ENCODE measurements around the gene PTP4A1.

The PTP4A1 gene

DNA sequence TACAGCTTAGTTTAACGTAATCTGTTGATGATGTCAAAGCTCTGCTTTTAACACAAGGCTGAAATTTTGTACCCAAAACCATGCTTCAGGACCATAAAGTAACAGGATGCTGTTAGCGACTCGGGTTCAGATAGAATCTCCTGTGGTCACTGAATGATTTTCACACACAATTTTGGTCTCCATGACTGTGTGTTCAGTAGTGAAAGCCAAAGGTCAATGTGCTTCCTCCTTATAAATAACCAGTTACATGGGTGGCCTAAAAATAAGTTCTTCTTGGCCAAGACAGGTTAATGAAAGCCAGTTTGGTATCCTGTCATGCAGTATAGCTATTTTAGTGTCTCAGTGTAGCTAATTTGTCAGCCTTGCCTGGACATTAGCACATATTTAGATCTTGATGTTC, 19.1 kb upstream of the PTP4A1 start:
- DNase-seq (ENCODE audit: low read depth): no peak
- in situ Hi-C loops (cut with HindIII; ENCODE audit: low sequenced_read_pairs): no loop called here

GRCh38 chr6:63553900-63554299, 18.4 kb upstream of the PTP4A1 start:
- TF ChIP-seq CTCF (IDR thresholded peaks at IDR 0.05; ENCODE audit: low read depth, low read length, missing control alignments): no peak
- in situ Hi-C loops (cut with HindIII; ENCODE audit: low sequenced_read_pairs): no loop called here
- H3K4me3 ChIP-seq (ENCODE audit: low read depth, low read length): no peak overlapping the region
- no peak for DNase-seq (ENCODE audit: low read depth)

More for the DNA sequence above, 19.1 kb upstream of the PTP4A1 start:
- no peak overlapping the region for H3K4me3 ChIP-seq (ENCODE audit: low read depth, low read length)
- TF ChIP-seq CTCF (IDR thresholded peaks at IDR 0.05; ENCODE audit: low read depth, low read length, missing control alignments): no peak

DNA sequence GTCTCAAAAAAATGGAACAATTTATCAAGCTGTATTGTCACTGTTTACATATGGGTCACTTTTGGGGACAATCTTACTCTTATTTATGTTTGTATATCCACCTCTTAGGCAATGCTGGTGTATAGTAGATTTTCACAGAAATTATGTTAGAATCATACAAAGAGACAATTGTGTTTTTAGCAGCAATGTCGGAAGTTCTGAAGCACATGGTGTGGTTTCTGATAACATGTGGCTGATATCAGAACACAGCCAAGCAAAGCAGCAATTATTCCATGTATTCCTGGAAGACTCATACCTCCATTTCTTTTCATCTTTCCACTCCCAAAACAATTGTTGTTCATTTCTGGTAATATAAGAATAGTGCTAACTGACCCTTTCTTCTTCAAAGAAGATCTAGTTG, 17.5 kb upstream of the PTP4A1 start:
- in situ Hi-C loops (cut with HindIII; ENCODE audit: low sequenced_read_pairs): no loop called here
- TF ChIP-seq CTCF (IDR thresholded peaks at IDR 0.05; ENCODE audit: low read depth, low read length, missing control alignments): no peak
- H3K4me3 ChIP-seq (ENCODE audit: low read depth, low read length): no peak overlapping the region
- DNase-seq (ENCODE audit: low read depth): no peak

DNA sequence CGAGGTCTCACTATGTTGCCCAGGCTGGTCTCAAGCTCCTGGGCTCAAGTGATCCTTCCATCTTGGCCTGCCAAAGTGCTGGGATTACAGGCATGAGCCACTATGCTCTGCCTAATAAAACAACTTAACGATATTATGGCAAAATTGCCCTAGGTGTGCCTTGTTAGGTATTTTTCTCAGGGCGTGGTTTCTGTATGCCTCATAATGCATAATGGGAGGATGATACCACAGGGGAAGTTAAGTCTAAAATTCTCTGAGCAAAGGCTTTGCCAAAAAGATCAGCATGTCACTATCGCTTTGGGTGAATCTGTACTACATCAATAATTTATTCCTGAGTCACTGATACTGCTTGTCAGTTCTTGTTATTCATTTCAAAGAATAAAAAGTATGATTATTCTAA, 15.9 kb upstream of the PTP4A1 start:
- no peak overlapping the region for H3K4me3 ChIP-seq (ENCODE audit: low read depth, low read length)
- DNase-seq (ENCODE audit: low read depth): no peak
- no peak for TF ChIP-seq CTCF (IDR thresholded peaks at IDR 0.05; ENCODE audit: low read depth, low read length, missing control alignments)
- in situ Hi-C loops (cut with HindIII; ENCODE audit: low sequenced_read_pairs): no loop called here

DNA sequence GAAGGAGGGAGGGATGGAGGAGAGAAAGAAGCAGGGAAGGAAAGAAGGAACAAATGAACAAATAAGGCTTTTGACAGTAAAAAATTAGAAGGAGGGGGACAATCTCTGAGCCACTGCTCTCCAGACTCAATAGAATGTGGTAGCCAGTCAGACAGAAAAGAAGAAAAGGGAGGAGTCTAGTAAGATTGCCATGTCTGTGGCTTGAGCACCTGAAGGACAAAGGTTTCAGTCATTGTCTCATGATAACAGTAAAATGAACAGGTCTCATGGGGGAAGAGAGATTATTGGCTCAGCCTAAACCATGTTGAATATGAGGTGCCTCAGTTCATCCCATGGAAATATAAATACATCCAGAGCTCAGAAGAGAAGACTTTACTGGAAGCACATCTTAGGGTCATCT, 14.0 kb upstream of the PTP4A1 start:
- DNase-seq (ENCODE audit: low read depth): no peak
- in situ Hi-C loops (cut with HindIII; ENCODE audit: low sequenced_read_pairs): no loop called here
- TF ChIP-seq CTCF (IDR thresholded peaks at IDR 0.05; ENCODE audit: low read depth, low read length, missing control alignments): no peak
- H3K4me3 ChIP-seq (ENCODE audit: low read depth, low read length): no peak overlapping the region

- TF ChIP-seq CTCF (IDR thresholded peaks at IDR 0.05; ENCODE audit: low read depth, low read length, missing control alignments): no peak
- no peak overlapping the region for H3K4me3 ChIP-seq (ENCODE audit: low read depth, low read length)
- DNase-seq (ENCODE audit: low read depth): no peak
- in situ Hi-C loops (cut with HindIII; ENCODE audit: low sequenced_read_pairs): no loop called here
These were observed 11.4 kb upstream of the PTP4A1 start for GRCh38 chr6:63560801-63561287.

DNA sequence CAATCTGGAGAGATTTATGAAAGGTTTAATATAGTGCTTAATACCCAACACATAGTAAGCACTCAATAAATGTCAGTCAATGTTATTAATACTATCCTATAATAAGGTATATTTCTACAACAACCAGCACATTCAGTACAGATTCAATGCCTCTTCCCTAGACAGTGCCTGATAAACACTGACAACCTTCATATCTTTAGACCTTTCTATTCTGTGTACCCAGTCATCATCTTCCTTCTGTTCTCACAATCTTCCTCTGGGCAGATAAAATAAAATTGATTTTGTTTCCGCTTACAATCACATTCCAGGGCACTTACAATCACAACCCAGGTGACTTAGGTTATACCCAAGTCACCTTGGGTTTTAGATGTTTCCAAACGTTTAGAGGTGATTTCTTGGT, 11.0 kb upstream of the PTP4A1 start:
- in situ Hi-C loops (cut with HindIII; ENCODE audit: low sequenced_read_pairs): no loop called here
- no peak for TF ChIP-seq CTCF (IDR thresholded peaks at IDR 0.05; ENCODE audit: low read depth, low read length, missing control alignments)

More for the DNA sequence above, 11.0 kb upstream of the PTP4A1 start:
- no peak for DNase-seq (ENCODE audit: low read depth)
- no peak overlapping the region for H3K4me3 ChIP-seq (ENCODE audit: low read depth, low read length)

Measured in astrocyte of the cerebellum (primary cell).